Renal cortical epithelial cell (primary cell): ENCODE results near the gene PREX1. TPM values are rescaled to one million over a fixed set of nuclear protein-coding genes. Genes with fewer than 3 reads are reported as not detected.

Experiments
- DNase-seq: peaks from one replicate; pipeline ENCODE4 v3.0.0-alpha.2; 2011; ENCODE audit warnings: low read depth
- total RNA-seq: library from RNA; depleted of rRNA; stranded (reverse); fragments of >200 nt; gene quantifications from 2 replicates; pipeline ENCODE4 v1.2.3, GENCODE V29; 2014

Gene PREX1
- total RNA-seq, 1 donor from 2014 or later = 1.5 TPM

DNA sequence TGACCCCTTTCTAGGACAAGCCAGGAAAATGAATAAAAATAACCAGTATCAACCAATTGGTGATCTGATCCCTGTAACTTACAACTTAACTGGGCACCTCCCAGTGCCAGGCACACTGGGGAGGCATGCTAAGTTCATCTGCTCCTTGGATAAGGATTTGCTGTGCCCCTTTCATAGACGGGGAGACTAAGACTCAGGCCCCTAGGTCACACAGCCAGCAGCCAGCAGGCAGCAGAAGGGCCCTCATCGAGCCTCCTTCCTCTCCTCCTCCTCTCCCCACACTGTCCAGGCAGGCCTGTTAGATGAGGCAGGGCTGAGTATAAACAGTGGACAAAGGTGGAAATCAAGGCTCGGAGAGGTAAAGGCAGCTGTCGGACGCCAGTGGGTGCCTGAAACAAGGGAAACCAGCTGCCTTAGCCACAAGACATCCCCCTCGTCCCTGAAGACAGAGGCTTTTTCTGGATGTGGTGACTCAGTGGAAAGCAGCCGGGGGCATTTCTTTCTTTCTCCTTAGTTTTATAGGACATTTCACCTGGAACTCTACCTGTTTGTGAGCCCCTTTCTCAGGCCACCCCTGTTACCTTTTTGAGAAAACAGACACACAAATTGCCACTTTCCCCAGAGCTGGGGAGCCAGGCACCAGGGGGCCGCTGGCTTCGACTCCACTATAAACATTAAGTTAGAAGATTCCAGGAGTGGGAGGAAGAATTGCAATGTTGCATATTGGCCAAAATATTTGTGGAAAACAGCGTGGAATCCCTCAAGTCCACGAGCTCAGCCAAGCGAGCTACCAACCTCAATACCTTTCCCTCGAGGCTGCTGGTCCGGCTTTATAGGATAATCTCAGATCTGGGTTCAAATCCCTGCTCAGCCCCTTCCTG is 166.0 kb downstream of the PREX1 start:
- DNase-seq = no peak

DNA sequence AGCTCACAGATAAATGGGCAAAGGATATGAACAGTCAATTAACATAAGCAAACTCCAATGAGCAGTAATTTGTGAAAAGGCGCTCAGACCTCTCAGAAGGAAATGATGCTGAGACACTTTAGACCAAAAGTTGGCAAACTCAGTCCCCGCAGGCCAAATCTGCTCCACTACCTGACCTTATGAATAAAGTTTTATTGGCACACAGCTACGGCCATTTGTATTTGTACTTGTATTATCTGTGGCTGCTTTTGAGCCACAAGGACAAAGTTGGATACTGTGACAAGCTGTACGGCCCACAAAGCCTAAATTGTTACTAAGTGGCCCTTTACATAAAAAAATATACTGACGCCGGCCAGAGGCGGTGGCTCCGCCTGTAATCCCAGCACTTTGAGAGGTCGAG is 167.0 kb downstream of the PREX1 start:
- no peak for DNase-seq

DNA sequence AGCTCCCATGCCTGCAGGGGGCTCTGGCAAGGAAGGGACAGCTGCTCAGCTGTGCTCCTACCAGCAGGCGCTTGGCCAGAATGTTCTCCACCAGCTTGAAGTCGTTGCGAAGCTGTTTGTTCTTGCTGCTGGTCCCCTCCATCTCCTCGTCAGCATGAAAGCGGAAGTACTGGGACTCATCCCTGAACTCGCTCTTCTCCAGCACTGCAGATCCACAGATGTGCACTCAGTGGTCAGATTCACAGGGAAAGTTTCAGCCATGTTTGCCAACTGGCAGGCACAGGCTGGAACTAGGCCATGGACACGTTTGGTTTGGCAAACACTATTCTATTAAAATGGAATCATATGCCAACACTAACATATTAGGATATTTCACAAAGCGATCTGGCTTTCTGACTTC is 167.9 kb downstream of the PREX1 start:
- DNase-seq = no peak

DNA sequence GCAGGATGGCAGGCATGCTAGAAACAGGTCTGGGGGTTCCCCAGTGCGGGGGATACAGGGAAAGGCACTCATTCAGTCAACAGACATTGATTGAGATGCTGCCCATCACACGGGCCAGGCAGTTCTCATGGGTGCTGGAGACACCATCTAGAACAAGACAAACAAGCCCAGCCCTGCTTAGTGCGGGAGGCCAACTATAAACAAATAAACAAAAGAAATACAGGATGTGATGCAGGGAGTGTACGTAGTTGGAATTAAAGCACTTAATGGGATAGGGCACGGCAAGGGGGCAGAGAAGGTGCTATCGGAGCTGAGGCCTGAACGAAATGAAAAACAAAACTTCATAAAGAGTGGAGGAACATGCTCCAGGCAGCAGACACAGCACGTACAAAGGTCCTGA is 169.3 kb downstream of the PREX1 start:
- no peak for DNase-seq

DNA sequence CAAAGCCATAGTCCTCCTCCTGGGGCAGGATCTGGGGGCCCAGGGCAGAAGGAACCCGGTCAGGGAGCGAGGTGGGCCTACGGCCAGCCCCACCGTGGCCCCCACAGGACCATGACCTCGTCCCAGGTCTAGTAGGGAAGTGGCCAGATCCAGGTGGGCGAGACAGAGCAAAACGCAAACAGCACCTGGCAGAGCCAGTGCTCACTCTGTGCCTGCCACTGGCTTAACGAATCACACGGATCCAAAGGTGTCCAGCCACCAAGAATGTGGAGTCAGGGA is 169.7 kb downstream of the PREX1 start:
- DNase-seq = no peak

DNA sequence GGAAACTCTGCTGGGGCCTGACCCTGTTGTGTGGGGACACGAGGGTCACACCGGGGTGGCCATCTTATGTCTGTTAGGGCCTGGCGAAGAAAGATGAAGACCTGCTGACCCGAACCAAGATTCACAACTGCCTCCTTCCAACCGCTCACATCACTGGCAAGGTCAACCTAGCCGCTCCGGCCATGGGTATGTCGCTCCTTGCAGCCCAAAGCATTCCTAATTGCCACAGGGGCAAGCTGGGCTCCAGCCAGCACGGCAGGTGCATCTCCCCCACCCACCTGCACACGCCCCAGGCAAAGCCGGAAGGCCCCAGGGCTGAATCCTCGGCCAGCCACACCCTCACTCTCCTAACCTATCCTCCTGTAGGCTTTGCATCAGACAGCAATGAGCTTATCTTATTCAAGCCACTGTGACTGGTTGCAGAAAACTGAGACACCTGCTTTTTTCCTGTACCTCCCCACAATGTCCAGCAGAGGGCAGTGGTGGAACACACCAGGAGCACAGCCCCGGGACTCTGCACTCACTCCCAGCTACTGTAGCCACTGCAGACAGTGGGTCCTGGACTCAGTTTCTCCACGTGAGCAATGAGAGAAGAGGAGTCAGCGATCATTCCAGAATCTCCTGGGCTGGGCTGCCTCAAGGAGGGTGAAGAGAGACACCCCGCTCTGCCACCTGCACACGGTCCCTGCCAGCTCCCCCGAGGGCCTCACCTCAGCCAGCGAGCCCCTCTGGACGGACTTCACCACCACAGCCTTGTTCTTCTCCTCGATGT is 170.2 kb downstream of the PREX1 start:
- peak; percentile 54 for DNase-seq

DNA sequence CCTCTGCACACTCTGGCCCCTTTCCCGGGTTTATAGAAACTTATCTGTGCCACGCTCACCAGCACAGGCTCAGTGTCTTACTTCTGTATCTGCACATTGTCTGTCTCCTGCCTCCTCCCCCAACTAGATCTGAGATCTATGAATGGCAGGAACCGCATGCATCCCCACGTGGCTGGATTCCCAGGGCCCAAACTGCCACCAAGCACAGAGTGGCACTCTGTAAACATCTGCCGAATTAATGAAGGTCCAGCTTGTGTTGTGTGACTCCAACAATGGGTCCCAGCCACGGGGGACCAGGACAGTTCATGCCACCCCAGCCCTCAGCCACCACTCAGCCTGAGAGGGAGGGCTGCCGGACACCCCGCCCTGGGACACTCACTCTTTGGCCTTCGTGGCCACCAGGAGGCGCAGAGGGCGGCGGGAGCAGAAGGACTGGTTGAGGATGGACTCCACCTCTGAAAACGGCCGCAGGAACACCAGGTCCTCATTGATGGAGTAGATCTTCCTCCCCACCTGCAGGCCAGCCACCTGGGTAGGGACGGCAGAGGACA is 171.1 kb downstream of the PREX1 start:
- no peak for DNase-seq

DNA sequence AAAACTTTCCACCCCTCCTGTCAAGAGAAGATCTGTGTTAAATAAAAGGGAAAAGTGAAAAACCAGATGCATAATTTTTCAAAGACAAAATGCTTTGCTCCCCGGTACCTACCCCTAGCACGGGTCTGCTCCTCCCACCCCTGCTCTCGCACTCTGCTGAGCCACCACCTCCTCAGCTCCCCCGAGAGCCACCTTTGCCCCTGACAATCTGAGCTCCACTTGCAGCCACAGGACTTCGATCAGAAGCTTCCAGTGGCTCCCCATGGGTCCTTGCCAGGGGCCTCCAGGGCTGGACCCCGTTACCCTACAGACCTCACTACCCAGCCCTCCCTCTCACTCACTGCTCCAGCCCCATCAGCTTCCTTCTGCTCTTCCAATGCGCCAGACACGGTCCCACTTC is 171.7 kb downstream of the PREX1 start:
- no peak for DNase-seq

DNA sequence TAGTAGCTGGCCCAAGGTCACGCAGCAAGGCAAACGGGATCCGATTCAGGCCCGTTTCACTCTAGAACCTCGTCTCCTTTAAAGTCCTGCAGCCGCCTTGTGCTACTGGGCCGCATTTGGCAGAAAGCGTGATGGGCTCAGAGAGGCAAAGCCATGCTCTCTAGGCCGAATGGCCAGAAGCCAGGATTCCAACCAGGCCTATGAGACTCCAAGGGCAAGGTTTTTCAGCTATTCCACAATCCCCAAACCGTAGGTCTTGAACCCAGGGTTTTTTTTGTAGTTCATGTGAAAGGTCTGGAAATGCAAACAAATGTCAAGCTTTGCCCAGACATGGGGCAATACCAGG is 174.1 kb downstream of the PREX1 start:
- DNase-seq = no peak

DNA sequence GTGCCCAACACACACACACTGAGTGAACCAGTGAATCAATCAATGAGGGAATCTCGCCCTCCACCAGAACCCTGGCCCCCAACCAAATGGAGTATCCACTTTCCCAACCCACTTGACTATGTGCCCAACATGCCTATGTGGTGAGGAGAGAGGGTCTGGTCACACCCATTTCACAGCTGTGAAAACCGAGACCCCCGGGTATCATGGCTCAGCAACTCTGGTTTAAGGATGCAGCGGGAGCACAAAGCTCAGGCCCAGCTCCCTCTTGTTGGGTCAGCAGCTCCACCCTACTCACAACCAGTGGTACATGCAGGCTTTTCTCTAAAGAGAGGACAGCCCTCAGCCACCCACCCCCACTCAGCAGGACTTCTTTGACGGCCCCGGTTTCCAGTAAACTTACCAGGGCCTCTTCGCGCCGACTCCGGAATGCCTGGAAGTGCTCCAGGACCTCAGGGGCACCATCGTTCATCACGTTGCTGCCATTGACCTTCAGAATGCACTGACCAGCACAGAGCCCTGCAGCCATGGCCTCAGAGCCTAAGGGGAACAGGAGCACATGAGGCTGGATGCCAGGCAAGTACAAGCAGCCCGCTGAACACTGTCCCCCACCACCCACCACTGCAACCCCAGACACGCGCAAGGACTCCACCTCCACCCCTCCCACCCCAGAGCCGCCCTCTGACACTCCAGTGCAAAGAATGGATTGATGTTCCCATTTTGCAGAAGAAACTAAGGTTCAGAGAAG is 174.7 kb downstream of the PREX1 start:
- DNase-seq = no peak

DNA sequence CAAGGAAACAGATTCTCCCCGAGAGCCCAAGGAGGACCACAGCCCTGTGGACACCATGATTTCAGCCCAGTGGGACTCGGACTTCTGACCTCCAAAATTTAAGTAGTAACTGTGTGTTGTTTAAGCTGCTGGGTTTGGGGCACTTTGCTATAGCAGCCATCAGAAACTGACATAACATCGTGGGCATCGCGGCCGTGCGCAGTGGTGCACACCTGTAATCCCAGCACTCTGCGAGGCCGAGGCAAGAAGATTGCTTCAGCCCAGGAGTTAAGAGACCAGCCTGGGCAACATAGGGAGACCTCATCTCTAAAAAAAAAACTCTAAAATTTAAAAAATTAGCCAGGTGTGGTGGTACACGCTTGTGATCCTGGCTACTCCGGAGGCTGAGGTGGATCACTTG is 175.8 kb downstream of the PREX1 start:
- no peak for DNase-seq

DNA sequence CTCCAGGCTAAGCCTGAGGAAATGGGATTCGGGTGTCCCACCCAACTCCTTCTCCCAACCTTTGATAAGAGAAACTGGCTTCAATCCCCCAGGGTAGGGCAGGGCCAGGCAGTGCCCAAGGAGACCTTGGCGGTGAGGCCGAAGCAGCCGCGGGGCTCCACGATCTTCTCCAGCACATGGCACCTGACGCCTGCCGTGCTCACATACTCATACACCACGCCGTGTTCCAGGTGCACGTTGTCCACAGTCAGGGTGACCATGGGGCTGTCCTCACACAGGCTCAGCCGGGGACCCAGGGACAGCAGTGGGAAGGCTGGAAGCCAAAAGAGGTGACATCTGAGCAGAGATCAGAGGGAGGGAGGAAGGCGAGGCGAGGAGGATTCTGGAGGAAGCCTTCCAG is 176.5 kb downstream of the PREX1 start:
- DNase-seq = no peak

DNA sequence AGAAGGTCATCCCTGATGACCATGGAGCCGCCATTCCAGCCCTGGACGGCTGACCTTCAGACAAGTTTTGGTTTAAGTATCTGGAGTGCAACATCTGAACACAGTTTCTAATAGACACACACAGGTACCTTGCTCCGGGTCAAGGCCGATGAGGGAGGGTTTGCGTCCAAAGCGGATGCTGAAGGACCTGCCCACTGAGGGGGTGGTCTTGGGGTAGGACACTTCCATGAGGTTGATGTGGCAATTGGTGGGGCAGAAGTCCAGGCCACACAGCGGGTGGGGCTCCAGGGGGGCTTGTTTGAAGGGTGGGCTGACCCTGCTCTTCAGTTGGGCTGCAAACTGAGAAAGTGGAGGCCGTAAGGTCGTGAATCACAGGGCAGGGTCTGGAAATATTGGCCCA is 177.9 kb downstream of the PREX1 start:
- no peak for DNase-seq

DNA sequence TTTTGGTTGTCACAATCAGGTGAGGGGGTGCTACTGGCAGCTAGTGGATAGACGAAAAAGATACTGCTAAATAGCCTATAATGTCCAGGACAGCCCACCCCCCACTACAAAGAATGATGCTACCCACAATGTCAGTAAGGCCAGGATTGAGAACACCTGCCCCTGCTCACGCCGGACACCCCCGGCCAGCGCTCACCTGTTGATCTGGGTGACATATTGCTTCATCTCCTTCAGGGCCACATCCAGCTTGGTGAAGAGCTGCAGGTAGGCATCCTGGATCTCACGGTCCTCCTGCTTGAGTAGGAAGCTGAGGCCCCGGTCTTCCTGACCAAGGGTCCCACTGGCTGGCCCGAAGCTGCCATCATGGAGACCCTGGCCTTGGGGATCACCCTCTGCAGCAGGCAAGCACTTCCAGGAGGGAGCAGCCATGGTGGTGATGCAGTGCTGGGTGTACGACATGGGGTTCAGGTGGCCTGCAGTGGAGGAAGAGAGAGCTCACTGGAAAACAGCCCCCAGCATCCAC is 178.6 kb downstream of the PREX1 start:
- no peak for DNase-seq

DNA sequence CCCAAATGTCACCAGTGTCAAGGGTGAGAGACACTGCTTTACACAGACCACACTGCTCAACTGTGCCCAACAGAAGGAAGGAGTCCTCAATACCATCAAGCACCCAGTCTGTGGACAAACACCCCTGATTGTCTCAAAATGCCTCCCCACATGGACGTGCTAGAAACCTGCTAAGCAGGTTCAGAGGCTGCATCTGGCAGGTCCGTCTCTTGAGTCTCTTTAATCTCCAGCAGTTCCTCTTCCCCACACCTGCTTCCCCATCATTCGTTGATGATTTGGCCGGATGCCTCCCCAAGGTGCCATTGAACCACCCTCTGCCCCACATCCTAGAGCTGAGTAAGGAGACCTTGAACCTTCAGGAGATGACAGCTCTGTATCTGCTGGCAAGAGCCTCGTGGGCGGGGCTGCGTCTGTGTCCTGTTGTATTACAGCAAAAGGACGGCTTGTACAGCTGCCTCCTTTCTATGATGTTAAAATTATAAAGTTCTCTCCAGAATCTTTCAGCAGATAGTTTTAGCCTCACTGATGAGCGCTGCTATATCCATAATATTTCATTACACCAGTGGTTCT is 179.2 kb downstream of the PREX1 start:
- DNase-seq = no peak

DNA sequence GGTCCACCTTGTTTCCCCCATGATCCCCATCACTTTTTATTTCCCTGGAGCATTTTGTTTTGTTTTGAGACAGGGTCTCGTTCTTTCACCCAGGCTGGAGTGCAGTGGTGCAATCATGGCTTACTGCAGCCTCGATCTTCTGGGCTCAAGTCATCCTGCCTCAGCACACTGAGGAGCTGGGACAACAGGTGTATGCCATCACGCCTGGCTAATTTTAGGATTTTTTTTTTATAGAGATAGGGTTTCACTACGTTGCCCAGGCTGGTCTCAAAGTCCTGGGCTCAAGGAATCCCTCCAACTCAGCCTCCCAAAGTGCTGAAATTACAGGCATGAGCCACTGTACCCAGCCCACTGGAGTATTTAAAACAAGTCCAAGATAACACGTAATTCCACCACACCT is 179.9 kb downstream of the PREX1 start:
- DNase-seq = no peak

DNA sequence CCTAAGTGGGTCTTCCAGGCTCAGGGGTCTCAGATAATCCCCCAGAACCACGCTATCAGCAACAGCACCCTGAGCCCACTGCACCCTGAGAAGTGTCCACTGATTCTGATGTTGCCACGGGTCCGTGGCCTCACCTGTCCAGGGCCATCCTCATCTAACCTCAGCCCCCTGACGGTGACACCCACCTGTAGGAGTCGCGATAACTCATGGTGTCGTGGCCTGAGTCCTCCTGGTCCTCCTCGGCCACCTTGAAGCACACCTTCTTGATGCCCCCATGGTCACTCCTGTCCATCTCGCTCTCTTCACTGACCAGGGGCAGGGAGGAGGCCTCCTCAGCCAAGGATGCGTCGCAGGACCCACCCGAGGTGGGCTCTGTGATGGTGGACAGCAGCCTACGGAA is 182.1 kb downstream of the PREX1 start:
- DNase-seq = no peak

DNA sequence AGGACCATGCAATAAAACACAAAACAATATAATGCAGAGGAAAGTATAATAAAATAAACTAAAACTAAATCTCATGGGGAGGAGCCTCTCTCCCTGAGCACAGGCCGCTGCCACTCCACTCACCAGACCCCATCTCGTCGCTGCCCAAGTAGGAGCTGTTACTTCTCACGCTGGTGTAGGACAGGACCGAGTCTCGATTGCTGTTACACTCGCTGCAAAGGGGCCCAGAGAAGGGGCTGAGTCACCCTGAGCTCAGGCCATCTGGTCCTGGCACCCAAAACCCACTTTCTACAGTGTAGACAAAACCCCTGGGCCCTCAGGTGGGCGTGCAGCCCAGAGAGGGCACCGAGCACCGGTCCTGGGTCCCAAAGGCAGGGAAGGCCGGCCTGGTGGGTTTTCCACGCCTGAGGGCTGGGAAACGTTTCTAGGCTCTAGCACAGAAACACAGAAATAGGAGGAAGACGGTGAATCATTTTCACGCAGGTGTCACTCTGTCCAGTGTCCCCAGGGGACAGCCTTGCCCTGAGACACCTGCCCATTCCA is 183.4 kb downstream of the PREX1 start:
- DNase-seq = no peak

DNA sequence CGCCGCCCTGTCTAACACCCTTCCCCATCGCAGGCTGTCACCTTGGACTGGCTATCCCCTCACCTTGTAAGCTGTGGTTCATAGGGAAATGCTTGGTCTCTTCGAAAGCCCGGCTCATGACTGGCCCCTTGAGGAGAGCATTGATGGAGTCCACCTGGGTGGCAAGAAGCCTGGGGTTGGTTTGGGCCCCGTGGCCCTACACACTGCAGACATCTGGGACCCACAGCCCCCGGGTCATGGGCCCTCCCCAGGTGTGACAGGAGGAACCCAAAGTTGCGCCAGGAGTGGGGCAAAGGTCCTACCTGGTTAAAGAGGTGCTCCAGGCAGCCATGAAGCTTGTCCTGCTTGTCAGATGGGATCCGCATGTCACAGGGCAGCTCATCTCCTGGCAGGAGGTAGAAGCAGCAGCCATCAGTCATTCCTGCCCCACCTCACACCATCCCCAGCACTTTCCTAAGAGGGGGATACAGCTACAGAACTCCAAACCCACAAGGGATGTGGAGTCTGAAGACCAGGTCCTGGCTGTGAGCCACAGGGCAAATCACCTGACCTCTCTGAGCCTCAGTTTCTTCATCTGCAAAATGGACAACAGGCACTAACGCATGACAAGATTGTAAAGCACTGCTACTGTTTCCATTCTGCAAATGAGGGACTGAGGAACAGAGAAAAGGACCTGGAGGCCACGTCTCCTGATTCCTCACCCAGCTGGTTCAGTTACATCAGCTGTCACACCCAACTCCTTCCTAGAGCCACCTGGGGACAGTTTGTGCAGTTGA is 185.5 kb downstream of the PREX1 start:
- no peak for DNase-seq

DNA sequence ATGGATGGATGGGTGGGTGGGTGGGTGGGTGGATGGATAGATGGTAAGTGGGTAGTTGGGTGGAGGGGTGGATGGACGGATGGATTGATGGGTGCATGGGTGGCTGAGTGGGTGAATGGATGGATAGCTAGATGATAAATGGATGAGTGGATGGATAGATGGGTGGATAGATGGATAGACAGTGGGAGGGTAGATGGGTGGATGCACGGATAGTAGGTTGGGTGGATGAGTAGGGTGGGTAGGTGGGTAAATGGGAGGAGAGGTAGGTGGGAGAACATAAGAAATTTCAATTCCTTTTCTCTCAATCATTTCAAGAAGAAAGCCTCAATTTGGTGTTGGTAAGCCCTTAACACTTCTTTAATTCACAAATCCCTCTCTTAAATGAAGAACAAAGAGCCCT is 186.9 kb downstream of the PREX1 start:
- no peak for DNase-seq

DNA sequence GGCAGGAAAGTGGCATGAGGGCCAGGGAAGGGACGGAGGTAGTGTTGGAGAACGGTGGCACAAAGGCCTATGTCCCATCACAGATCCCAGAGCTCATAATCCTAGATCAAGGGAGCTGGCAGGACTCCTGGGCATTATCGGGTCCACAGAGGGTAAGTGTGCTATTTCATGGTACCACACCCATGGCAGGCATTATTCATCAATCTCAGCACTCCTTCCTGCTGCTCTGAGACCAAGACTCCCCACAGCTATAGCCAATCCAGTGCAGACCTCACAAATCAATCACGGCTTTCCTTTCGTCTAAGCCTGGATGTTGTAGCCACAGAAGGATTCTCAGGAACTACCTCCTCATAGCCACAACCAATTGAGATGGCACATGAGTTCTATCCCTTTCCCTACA is 187.9 kb downstream of the PREX1 start:
- DNase-seq = no peak
